C4-2B (cell line): ENCODE results near the gene SH3BP2.

Source experiments
- ZFX ChIP-seq: fragments of 450-650 bp; IDR thresholded peaks from 2 replicates; pipeline ENCODE4 v1.6.1; 2017
- TF ChIP-seq, protein P1 (sequence below): fragments of 450-650 bp; conservative IDR thresholded peaks from 2 replicates; pipeline ENCODE4 v1.5.1; 2017; ENCODE audit warnings: mild to moderate bottlenecking

DNA sequence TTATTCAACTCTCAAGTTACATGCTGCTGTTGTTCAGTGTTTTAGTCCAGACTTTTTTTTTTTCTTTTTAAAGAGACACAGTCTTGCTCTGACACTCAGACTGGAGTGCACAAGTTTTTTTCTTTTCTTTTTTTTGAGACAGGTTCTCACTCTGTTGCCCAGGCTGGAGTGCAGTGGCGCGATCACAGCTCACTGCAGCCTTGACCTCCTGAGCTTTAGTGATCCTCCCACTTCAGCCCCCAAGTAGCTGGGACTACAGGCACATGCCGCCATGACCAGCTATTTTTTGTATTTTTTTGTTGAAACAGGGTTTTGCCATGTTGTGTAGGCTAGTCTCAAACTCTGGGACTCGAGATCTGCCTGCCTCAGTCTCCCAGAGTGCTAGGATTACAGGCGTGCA lies 62.7 kb downstream of the SH3BP2 start:
- TF ChIP-seq, protein P1, sequence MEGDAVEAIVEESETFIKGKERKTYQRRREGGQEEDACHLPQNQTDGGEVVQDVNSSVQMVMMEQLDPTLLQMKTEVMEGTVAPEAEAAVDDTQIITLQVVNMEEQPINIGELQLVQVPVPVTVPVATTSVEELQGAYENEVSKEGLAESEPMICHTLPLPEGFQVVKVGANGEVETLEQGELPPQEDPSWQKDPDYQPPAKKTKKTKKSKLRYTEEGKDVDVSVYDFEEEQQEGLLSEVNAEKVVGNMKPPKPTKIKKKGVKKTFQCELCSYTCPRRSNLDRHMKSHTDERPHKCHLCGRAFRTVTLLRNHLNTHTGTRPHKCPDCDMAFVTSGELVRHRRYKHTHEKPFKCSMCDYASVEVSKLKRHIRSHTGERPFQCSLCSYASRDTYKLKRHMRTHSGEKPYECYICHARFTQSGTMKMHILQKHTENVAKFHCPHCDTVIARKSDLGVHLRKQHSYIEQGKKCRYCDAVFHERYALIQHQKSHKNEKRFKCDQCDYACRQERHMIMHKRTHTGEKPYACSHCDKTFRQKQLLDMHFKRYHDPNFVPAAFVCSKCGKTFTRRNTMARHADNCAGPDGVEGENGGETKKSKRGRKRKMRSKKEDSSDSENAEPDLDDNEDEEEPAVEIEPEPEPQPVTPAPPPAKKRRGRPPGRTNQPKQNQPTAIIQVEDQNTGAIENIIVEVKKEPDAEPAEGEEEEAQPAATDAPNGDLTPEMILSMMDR: no peak
- no peak for TF ChIP-seq ZFX
